Measurements from ENCODE around the gene KIAA0586.
"Not testable (repeated sequence)": the region's sequence is repeated elsewhere in the genome, so short reads cannot be mapped to it uniquely, and the experiment has no call there.

The KIAA0586 gene

DNA sequence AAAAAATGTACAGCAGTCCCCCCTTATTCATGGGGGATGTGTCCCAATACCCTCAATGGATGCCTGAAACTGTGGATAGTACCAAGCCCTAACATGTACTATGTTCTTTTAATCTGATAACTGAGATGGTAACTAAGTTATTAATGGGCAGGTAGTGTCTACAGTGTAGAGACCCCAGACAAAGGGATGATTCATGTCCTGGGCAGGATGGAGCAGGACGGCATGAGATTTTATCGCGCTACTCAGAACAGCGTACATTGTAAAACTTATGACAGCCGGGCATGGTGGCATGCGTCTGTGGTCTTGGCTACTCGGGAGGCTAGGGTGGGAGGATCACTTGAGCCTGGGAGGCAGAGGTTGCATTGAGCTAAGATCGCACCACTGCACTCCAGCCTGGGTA lies 37.1 kb downstream of the KIAA0586 start:
- DNase-seq (ENCODE audit: low spot score), result no peak

- DNase-seq (ENCODE audit: low spot score), result no peak
Measured at GRCh38 chr14:58465421-58465820, 37.9 kb downstream of the KIAA0586 start.

GRCh38 chr14:58466459-58466858 lies 38.9 kb downstream of the KIAA0586 start:
- no peak for DNase-seq (ENCODE audit: low spot score)

- DNase-seq (ENCODE audit: low spot score), result no peak
Measured at GRCh38 chr14:58467575-58467974, 40.1 kb downstream of the KIAA0586 start.

DNA sequence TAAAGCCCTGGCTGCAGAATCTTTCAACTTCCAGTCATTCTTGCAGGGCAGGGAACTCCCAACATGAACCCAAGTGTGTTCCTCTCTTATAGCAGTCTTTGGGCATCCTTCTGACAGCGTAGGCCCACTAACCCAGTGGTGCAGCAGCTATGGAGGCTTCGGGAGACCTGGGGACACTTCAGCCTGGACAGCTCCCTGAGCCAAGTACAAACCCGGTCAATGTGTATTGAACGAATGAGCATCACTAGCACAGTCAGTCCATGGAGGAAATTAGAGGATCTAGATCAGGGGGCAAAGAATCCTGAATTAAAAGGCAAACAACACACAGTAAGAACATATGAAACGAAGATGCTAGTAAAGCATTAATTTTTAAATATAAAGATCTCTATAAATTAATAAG lies 41.8 kb downstream of the KIAA0586 start:
- no peak for DNase-seq (ENCODE audit: low spot score)

DNA sequence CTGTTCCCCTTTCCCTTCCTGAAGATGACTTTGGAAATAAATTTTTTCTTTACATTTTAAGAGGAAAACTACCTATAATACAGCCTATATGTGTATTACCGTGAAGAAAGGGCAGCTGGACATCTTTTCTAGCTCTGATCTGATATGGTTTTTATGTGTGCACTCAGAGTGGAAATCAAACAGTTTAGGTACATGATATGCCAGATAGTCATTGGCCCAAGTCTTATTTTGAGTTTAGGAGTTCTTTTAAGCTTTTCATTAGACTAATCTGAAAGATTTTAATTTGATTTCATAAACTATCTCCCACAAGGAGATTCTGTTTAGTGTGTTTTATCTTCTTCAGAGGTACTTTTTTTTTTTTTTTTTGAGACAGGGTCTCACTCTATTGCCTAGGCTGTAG lies 48.8 kb downstream of the KIAA0586 start:
- DNase-seq (ENCODE audit: low spot score), result no peak

DNA sequence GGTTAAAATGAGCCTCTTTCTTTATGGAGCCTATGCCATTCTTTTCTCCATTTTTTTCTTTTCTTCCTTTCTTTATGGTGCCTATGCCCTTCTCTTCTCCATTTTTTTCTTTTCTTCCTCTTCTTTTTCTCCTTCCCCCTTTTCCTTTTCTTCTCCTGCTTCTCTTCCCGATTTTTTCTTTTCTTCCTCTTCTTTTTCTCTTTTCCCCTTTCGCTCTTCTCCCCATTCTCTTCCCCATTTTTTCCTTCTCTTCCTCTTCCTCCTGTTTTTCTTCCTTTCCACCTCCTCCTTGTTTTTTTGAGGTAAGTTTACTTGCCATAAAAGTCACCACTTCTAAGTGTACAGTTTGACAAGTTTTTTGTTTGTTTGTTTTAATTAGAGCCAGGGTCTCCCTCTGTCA lies 50.1 kb downstream of the KIAA0586 start:
- DNase-seq (ENCODE audit: low spot score), result no peak

DNA sequence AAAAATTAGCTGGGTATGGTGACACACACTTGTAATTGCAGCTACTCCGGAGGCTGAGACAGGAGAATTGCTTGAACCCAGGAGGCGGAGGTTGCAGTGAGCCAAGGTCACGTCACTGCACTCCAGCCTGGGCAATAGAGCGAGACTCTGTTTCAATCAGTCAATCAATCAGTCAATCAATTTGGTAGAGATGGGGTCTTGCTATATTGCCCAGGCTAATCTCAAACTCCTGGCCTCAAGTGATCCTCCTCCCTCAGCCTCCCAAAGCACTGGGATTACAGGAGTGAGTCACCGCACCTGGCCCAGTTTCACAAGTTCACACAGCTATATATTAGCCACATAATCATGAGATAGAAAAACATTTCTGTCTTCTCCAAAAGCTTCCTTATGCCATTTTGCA lies 50.8 kb downstream of the KIAA0586 start:
- DNase-seq (ENCODE audit: low spot score), result not testable (repeated sequence)

- no peak for DNase-seq (ENCODE audit: low spot score)
Measured at GRCh38 chr14:58479975-58480374, 52.5 kb downstream of the KIAA0586 start.

- no peak for DNase-seq (ENCODE audit: low spot score)
Measured at GRCh38 chr14:58484176-58484575, 56.7 kb downstream of the KIAA0586 start.

- DNase-seq (ENCODE audit: low spot score), result no peak
Measured at GRCh38 chr14:58488550-58488949, 61.0 kb downstream of the KIAA0586 start.

- no peak for DNase-seq (ENCODE audit: low spot score)
Measured at GRCh38 chr14:58491593-58491992, 64.1 kb downstream of the KIAA0586 start.

- DNase-seq (ENCODE audit: low spot score), result no peak
Measured at GRCh38 chr14:58492044-58492443, 64.5 kb downstream of the KIAA0586 start.

GRCh38 chr14:58501214-58501816 lies 73.8 kb downstream of the KIAA0586 start:
- peak; percentile 65 for DNase-seq (ENCODE audit: low spot score)

- DNase-seq (ENCODE audit: low spot score), result no peak
Measured at GRCh38 chr14:58513272-58513671, 85.8 kb downstream of the KIAA0586 start.

- no peak for DNase-seq (ENCODE audit: low spot score)
Measured at GRCh38 chr14:58517592-58517991, 90.1 kb downstream of the KIAA0586 start.

DNA sequence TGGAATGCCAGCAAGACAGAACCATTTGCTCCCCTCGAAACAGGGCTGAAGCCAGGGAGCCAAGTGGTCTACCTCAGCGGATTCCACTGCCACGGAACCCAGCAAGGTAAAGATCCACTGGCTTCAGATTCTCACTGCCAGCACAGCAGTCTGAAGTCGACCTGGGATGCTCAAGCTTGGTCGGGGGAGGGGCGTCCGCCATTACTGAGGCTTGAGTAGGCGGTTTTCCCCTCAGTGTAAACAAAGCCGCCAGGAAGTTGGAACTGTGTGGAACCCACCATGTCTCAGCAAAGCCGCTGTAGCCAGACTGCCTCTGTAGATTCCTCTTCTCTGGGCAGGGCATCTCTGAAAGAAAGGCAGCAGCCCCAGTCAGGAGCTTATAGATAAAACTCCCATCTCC lies 98.2 kb downstream of the KIAA0586 start:
- DNase-seq (ENCODE audit: low spot score), result not testable (repeated sequence)

DNA sequence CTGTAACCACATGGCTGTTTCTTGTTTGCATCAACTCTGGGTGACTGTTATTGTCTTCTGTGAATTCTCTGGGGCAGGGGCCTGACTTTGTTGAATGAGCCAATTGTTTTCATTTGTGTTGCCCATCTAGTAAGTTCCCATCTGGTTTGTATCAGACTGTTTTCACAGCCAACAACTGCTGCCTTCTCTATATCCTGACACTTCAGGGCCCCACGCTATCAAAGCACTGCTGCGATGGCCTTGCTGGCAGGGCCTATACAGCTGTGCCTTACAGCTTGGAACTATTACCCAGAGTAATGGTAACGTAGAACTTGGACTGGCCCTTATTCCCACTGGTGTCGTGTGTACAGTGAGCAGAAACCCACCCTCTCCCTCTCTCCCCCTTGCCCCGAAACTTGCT lies 105.9 kb downstream of the KIAA0586 start:
- DNase-seq (ENCODE audit: low spot score), result no peak

DNA sequence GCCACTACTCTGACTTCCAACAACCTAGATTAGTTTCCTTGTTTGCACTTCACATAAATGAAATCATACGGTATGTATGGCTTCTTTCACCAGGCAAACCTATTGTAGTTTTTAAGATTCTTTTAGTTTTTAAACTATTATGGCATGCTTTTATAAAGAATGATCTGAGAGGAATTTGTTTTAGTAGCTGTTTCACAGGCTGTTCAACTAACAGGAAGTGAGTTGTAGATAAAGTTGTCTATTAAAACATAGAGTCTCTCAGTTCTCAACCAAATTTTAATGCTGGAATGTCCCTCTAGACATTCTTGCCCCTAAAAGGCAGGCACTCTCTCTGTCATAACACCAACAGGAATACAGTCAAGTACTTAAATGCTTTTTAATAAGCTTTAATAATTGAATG lies 107.5 kb downstream of the KIAA0586 start:
- no peak for DNase-seq (ENCODE audit: low spot score)

DNA sequence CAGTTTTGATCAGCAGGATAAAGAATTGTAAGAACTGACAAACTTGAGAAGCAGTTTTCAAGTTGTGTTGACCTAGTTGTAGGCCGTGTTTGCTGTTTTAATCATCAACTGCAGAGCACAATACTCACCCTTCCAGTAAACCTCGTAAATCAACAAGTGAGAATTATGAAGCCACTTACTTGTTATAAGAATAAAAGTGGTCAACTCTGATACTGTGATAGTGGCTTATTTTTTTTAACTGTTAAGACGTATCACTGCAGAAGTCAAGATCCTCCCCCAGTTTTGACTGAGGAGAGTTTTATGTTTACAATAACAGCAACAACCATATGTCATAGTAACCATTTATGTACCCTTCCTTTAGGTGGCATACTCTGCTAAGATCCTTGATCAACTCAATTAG lies 109.5 kb downstream of the KIAA0586 start:
- no peak for DNase-seq (ENCODE audit: low spot score)

DNA sequence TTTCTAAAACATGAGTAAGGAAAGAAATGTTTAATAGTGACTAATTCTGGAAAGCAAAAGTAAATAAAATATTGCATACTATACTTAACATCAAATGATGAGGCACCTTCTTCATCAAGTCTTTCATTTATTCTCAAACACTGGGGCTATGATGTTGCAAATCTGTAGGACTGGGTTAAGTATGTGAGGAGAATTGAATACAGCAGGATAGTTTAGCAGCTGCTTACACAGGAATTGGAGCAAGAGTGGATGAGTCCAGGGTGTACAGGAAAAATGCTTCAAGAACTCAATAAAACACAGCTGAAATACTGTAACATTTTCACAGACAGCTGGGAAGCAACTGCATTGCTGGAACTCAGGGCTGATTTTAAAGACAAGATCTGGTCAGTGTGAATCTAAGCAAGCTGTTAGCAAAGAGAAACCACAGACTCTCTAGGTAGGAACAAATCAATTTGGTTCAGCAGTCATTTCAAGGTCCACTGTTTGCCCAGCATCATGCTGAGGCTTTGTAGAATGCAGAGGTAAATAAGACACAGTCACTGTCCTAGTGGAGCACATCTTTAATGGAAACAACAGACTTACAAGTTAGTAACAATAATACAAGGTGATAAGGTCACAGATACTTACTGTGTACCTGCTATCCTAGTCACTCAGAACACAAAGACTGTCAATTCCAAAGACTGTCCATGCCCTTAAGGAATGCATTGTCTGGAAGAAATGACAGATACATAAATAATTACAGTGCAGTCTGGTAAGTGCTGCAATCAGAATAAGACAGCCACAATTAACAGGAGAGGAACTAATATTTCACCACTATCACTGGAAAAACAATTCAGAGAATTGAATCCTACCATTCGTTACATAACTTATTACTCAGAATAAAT lies 113.5 kb downstream of the KIAA0586 start:
- no peak for DNase-seq (ENCODE audit: low spot score)

GRCh38 chr14:58541633-58542022 lies 114.1 kb downstream of the KIAA0586 start:
- DNase-seq (ENCODE audit: low spot score), result no peak

DNA sequence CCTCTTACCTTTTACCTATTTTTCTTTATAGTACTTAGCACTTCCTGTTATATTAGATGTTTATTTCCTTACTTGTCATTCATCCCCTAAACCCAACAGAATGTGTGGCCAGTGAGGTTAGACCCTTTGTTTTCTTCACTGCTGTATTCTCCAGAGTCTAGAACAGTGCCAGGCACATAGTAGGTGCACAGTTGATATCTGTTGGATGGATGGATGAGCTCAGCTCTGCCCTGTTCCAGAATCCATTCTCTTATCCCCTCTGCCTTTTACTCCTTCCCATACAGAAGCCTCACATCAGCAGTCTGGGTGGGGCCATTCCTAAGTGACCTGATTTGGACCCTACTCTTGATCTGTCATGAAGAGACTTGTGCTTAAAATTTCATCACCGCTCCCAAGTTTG lies 115.7 kb downstream of the KIAA0586 start:
- no peak for DNase-seq (ENCODE audit: low spot score)

DNA sequence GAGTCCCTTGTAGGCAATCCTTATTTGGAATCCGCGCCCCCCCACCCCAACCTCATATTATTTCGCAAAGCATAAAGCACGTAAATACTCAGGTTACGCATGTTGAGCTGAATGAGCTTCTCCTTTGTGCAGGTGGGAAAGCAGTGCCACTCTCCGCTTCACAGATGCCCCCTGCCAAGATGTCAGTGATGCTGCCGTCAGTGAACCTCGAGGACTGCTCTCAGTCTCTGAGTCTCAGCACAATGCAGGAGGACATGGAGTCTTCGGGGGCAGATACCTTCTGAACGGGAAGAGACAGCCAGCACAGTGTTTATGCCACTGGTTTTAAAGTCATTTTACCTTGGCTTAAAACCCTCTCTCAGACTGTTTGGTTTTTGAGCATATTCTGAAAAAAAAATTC lies 120.1 kb downstream of the KIAA0586 start:
- DNase-seq (ENCODE audit: low spot score), result no peak
